ENCODE results near the gene EPB41L1. TPM values are rescaled to one million over a fixed set of nuclear protein-coding genes. Genes with fewer than 3 reads are reported as not detected.

Gene EPB41L1
- total RNA-seq, 1 donor = 9.1 TPM

DNA sequence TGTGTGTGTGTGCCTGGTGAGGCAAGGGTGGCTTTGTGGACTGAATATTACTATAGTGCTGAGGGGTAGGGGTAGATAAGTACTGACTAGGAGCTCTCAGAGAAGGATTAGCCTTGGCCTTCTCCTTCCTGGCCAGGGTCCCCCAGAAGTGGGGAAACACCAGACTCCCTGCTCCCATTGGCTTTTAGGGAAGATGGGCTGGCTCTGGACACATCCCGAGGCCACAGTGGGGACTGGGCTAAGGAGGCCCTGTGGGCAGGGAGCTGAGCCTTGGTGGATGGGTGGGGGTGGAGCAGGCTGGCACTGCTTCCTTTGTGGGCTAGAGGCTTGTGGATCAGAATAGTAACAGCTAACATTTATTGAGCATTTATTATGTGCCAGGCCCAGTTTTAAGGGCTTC lies 3.1 kb downstream of the EPB41L1 start:
- TF ChIP-seq, protein P1, sequence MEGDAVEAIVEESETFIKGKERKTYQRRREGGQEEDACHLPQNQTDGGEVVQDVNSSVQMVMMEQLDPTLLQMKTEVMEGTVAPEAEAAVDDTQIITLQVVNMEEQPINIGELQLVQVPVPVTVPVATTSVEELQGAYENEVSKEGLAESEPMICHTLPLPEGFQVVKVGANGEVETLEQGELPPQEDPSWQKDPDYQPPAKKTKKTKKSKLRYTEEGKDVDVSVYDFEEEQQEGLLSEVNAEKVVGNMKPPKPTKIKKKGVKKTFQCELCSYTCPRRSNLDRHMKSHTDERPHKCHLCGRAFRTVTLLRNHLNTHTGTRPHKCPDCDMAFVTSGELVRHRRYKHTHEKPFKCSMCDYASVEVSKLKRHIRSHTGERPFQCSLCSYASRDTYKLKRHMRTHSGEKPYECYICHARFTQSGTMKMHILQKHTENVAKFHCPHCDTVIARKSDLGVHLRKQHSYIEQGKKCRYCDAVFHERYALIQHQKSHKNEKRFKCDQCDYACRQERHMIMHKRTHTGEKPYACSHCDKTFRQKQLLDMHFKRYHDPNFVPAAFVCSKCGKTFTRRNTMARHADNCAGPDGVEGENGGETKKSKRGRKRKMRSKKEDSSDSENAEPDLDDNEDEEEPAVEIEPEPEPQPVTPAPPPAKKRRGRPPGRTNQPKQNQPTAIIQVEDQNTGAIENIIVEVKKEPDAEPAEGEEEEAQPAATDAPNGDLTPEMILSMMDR (IDR thresholded peaks at IDR 0.05; ENCODE audit: insufficient read depth, low read depth, low read length) = no peak
- no peak overlapping the region for H3K4me3 ChIP-seq (ENCODE audit: low read depth, low read length)
- DNase-seq (ENCODE audit: low read depth) = no peak

DNA sequence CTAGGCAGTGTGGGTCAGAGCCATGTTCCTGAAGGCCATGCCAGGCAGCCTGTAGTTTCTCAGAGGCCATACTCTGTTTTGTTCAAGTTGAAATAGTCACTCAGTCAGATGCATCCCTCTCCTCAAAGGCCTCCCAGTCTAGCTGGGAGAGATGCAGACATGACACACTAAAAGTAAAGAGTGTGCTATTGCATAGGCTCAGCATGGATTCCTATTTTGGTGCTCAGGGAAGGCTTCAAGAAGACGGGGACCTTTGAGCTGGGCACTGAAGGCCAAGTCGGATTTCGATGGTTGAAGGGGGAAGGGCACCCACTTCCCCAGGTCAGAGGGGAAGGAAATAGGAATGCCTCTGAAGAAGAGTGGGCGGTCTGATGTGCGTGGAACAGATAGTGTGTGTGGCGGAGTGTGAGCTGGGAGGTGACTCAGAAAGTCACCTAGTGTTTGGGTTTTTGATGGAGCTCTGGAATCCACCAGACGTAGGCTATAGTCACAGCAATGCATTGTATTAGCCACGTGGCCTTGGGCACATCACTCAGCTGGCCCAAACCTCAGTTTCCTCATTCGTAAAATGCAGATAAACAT lies 3.7 kb downstream of the EPB41L1 start:
- TF ChIP-seq, protein P1 (IDR thresholded peaks at IDR 0.05; ENCODE audit: insufficient read depth, low read depth, low read length) = no peak
- DNase-seq (ENCODE audit: low read depth) = no peak
- H3K4me3 ChIP-seq (ENCODE audit: low read depth, low read length) = no peak overlapping the region

DNA sequence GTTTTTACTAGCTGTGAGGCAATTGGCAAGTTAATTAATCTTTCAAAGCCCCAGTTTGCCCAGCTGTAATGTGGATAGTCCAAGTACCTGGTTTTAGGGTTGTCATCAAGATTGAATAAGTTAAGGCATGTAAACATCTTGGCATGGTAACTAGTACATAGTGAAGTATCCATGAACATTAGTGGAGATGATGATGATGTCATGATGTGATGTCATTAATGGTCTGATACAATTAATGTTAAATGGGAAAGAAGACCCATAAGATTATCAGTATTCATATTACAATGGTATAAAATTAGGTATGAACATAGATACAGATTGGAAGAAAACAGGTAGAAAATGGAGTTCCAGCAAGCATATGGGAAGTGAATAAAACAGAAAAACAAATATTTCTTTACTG lies 5.3 kb downstream of the EPB41L1 start:
- TF ChIP-seq, protein P1 (IDR thresholded peaks at IDR 0.05; ENCODE audit: insufficient read depth, low read depth, low read length) = no peak
- no peak overlapping the region for H3K4me3 ChIP-seq (ENCODE audit: low read depth, low read length)
- no peak for DNase-seq (ENCODE audit: low read depth)

DNA sequence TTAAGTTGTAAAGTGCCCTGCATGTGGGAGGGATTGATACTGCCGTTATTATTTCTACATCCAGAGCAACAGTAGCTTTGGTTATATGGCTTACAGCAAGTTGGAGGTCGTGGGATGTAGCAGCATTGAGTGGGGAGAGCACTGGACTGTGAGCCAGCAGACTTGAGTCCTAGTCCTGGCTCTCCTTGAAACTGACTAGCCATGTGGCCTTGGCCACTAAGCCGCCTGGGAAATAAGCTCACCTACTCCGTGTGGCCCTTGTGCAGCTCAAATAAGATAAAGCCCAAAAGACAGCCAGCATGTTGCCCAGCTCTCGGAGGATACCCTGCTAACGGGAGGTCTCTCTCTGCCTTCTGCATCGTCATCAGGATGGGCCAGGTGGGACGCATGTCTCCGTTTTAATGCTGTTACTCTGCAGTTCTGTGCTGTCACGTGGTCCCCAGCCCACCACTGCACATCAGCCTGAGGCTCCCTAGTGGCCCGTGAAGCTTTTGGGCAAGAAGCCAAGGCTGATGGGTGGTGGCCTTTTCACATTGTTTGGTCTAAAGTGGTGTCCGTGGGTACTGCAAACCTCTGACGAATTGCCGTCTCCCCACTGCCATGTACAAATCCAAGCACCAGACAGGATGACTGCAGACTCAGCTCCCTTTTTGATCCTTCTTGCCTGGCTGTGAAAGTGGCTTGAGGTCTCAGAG lies 7.9 kb downstream of the EPB41L1 start:
- no peak for DNase-seq (ENCODE audit: low read depth)
- H3K4me3 ChIP-seq (ENCODE audit: low read depth, low read length) = no peak overlapping the region
- TF ChIP-seq, protein P1 (IDR thresholded peaks at IDR 0.05; ENCODE audit: insufficient read depth, low read depth, low read length) = no peak

DNA sequence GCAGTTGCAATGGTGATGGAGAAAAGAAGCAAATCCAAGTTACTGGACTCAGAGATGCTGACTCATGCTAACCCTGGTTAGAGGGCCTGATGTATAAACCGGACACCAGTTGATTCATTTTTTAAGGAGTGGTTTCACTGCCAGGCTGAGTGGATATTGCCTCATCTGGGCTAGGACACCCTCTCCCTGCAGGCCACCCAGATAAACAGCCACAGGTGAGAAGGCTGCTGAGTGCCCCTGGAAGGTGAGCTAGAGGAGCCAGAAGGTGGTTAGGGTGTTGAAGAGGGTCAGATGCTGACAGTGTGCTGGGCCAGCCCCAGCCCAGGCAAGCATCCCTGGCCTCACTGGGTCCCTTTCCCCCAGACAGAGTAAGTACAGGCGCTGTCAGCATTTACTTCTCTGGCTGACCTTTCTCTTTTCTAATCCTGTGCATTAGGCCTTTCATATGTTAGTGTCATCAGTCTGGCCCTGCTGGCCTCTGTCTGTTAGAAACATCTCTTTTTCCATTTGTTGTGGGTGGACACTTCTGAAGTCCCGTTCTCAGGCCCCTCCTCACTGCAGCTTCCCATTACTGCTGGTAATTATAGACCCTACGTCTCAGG lies 13.5 kb downstream of the EPB41L1 start:
- DNase-seq (ENCODE audit: low read depth) = peak; percentile 62
- TF ChIP-seq, protein P1 (IDR thresholded peaks at IDR 0.05; ENCODE audit: insufficient read depth, low read depth, low read length) = no peak
- H3K4me3 ChIP-seq (ENCODE audit: low read depth, low read length) = no peak overlapping the region

DNA sequence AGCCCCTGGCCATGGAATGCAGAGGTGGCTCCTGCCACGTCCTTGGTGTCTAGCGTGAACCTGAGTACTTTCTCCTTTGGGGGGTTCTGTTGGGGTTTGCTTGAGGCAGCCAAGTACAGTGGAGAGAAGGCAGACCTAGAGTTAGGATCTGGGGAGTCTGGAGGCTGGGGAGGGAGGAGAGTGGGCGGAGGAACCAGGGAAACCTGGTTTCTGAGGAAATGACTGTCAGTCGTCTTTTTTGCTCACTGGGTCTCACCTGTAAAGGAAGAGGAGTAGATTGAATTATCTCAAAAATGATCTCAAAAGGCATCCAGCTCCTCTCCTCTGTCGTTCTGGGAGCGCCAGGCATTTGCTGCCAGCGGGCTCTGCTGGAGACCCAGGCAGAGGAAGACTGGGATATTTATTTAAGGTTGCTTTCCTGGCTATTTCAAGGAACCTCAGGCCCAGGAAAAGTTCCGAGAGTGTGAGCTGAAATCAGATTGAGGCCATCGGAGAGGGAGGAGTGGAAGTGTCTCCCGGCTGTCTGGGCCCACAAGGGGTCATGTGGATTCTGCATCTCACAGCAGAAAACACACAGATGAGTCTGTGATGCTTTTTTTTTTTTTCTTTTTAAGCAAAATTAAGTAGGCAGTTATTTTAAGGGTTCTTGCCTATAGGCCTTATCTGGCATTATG lies 16.1 kb downstream of the EPB41L1 start:
- TF ChIP-seq, protein P1 (IDR thresholded peaks at IDR 0.05; ENCODE audit: insufficient read depth, low read depth, low read length) = no peak
- H3K4me3 ChIP-seq (ENCODE audit: low read depth, low read length) = no peak overlapping the region
- no peak for DNase-seq (ENCODE audit: low read depth)

Measured in fibroblast of villous mesenchyme (primary cell).